ENCODE data around the gene PYCR2. TPM values are rescaled to one million over a fixed set of nuclear protein-coding genes. Genes with fewer than 3 reads are reported as not detected.

PYCR2 gene
- total RNA-seq, 1 experiment from 2014 or later, result 74.4 TPM

DNA sequence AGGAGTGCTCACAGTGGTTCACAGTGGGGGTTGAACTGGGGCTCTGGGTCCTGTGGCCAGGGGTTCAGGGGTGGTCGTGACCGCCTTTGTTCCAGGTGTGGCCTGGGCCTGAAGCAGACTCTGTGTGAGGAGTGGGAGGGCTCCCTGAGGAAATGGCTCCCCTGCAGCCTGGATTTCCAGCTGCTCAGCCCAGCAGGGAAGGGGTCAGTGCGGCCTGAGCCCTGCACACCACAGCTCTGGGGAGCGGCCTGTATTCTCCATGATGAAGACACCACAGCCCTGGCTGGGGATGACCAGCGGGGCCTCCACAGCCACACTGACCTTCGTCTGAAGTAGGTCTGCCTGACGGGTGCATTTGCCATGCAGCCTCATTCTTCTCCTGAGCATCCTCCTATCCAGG, 16.7 kb downstream of the PYCR2 start:
- Histone ChIP-seq H3K9me3 (ENCODE audit: control insufficient read depth, insufficient read depth, low read depth, low read length) (no peaks in the 10 kb centered on the region), H3K4me3 (ENCODE audit: low read depth in 2 of 2, low read length in 2 of 2) (no peak overlapping the region), H3K27ac (ENCODE audit: low read length) (no peak overlapping the region), H3K36me3 (ENCODE audit: control insufficient read depth, insufficient read depth, low read length) (no peaks in the 10 kb centered on the region), H3K27me3 (ENCODE audit: control insufficient read depth, insufficient read depth, low read length) (no peaks in the 10 kb centered on the region), H3K4me1 (ENCODE audit: control insufficient read depth, insufficient read depth, low read length) (no peaks in the 10 kb centered on the region)
- ChIA-PET POLR2A (no interaction called here), CTCF (no interaction called here)
- no peak for TF ChIP-seq SIN3A (IDR thresholded peaks at IDR 0.05; ENCODE audit: borderline replicate concordance, insufficient read depth, low read depth, low read length)
- no peak for TF ChIP-seq POLR2AphosphoS5 (IDR thresholded peaks at IDR 0.05; ENCODE audit: low read depth, low read length)
- TF ChIP-seq, protein P1, sequence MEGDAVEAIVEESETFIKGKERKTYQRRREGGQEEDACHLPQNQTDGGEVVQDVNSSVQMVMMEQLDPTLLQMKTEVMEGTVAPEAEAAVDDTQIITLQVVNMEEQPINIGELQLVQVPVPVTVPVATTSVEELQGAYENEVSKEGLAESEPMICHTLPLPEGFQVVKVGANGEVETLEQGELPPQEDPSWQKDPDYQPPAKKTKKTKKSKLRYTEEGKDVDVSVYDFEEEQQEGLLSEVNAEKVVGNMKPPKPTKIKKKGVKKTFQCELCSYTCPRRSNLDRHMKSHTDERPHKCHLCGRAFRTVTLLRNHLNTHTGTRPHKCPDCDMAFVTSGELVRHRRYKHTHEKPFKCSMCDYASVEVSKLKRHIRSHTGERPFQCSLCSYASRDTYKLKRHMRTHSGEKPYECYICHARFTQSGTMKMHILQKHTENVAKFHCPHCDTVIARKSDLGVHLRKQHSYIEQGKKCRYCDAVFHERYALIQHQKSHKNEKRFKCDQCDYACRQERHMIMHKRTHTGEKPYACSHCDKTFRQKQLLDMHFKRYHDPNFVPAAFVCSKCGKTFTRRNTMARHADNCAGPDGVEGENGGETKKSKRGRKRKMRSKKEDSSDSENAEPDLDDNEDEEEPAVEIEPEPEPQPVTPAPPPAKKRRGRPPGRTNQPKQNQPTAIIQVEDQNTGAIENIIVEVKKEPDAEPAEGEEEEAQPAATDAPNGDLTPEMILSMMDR (IDR thresholded peaks at IDR 0.05), result no peak
- TF ChIP-seq TCF7L2 (IDR thresholded peaks at IDR 0.05; ENCODE audit: low read depth, low read length), result no peak
- TF ChIP-seq, protein P2, sequence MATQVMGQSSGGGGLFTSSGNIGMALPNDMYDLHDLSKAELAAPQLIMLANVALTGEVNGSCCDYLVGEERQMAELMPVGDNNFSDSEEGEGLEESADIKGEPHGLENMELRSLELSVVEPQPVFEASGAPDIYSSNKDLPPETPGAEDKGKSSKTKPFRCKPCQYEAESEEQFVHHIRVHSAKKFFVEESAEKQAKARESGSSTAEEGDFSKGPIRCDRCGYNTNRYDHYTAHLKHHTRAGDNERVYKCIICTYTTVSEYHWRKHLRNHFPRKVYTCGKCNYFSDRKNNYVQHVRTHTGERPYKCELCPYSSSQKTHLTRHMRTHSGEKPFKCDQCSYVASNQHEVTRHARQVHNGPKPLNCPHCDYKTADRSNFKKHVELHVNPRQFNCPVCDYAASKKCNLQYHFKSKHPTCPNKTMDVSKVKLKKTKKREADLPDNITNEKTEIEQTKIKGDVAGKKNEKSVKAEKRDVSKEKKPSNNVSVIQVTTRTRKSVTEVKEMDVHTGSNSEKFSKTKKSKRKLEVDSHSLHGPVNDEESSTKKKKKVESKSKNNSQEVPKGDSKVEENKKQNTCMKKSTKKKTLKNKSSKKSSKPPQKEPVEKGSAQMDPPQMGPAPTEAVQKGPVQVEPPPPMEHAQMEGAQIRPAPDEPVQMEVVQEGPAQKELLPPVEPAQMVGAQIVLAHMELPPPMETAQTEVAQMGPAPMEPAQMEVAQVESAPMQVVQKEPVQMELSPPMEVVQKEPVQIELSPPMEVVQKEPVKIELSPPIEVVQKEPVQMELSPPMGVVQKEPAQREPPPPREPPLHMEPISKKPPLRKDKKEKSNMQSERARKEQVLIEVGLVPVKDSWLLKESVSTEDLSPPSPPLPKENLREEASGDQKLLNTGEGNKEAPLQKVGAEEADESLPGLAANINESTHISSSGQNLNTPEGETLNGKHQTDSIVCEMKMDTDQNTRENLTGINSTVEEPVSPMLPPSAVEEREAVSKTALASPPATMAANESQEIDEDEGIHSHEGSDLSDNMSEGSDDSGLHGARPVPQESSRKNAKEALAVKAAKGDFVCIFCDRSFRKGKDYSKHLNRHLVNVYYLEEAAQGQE (IDR thresholded peaks at IDR 0.05; ENCODE audit: insufficient read depth in 1 of 2, low read depth in 2 of 2, low read length in 1 of 2), result no peak
- no peak for DNase-seq (ENCODE audit: low read depth, low spot score)
- in situ Hi-C loops (cut with HindIII; ENCODE audit: low pct_unique_long_range_greater_than_20kb, low sequenced_read_pairs), result no loop called here
- ATAC-seq, result no peak
- intact Hi-C loops (cut with micrococcal nuclease; ENCODE audit: unreplicated experiment), result no loop called here
- BruUV-seq (replicated peaks), result no TSS peak

DNA sequence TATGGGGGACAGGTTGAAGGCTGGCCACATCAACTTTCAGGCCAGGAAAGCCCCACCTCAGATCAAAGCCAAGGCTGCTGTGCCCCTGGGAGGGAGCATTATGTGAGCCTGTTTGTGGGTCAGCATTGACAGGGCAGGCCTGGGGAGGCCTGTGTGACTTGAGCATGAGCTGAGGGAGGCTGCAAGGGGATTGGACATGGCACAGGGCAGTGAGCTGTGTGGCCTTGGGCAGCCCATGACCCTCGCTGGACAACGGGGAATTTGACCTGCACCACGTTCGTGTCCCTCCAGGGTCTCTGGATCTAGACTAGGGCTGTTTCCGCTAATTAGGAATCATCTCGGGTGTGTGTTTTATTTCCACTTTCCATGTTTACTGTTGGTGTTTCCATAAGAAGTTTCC, 17.6 kb downstream of the PYCR2 start:
- Histone ChIP-seq H3K4me1 (ENCODE audit: control insufficient read depth, insufficient read depth, low read length) (no peaks in the 10 kb centered on the region), H3K9me3 (ENCODE audit: control insufficient read depth, insufficient read depth, low read depth, low read length) (no peaks in the 10 kb centered on the region), H3K36me3 (ENCODE audit: control insufficient read depth, insufficient read depth, low read length) (no peaks in the 10 kb centered on the region), H3K4me3 (ENCODE audit: low read depth in 2 of 2, low read length in 2 of 2) (no peak overlapping the region), H3K27ac (ENCODE audit: low read length) (no peak overlapping the region), H3K27me3 (ENCODE audit: control insufficient read depth, insufficient read depth, low read length) (no peaks in the 10 kb centered on the region)
- no peak for DNase-seq (ENCODE audit: low read depth, low spot score)
- TF ChIP-seq SIN3A (IDR thresholded peaks at IDR 0.05; ENCODE audit: borderline replicate concordance, insufficient read depth, low read depth, low read length), result no peak
- TF ChIP-seq, protein P2 (IDR thresholded peaks at IDR 0.05; ENCODE audit: insufficient read depth in 1 of 2, low read depth in 2 of 2, low read length in 1 of 2), result no peak
- no peak for TF ChIP-seq POLR2AphosphoS5 (IDR thresholded peaks at IDR 0.05; ENCODE audit: low read depth, low read length)
- TF ChIP-seq, protein P1 (IDR thresholded peaks at IDR 0.05), result no peak
- no peak for TF ChIP-seq TCF7L2 (IDR thresholded peaks at IDR 0.05; ENCODE audit: low read depth, low read length)
- no TSS peak for BruUV-seq (replicated peaks)
- in situ Hi-C loops (cut with HindIII; ENCODE audit: low pct_unique_long_range_greater_than_20kb, low sequenced_read_pairs), result no loop called here
- intact Hi-C loops (cut with micrococcal nuclease; ENCODE audit: unreplicated experiment), result no loop called here
- CTCF ChIA-PET, result no interaction called here
- POLR2A ChIA-PET, result interaction anchor here (0.6 to 1.1 kb wide), 2 partner anchors 93 to 129 kb away, joined by 3 read pairs; partner anchors contain the start of genes SDE2 and SRP9
- no peak for ATAC-seq

All from Panc1 (cell line).